HepG2 (cell line): ENCODE measurements around the gene GTF2F2. TPM values are rescaled to one million over a fixed set of nuclear protein-coding genes. Genes with fewer than 3 reads are reported as not detected.

ENCODE experiments used
- ATAC-seq: fragments of 200-7000 bp; cut with Tn5 transposase; 3 replicates; pipeline ENCODE4 v1.9.1; 2020; ENCODE audit warnings: mild to moderate bottlenecking, moderate library complexity
- BruUV-seq: library from RNA; stranded (reverse); fragments of 400-500 nt; replicated peaks from 2 replicates; lab custom pipeline; 2021; lab: Mats Ljungman, UMichigan
- CTCF ChIA-PET: fragments of 300-600 bp; formaldehyde crosslinking; extraction: SDS; loops from one replicate; lab custom pipeline; 2021; ENCODE audit warnings: low total read pairs, inconsistent platforms, low intra/inter-chr PET ratio; lab: Yijun Ruan, JAX
- POLR2A ChIA-PET: fragments of 350-600 bp; sonication (Branson Sonifier 250); formaldehyde crosslinking; loops from one replicate; lab custom pipeline; 2020; ENCODE audit warnings: antibody characterized with exemption, inconsistent platforms; lab: Yijun Ruan, JAX
- DNase-seq: peaks from one replicate; pipeline ENCODE4 v3.0.0-alpha.2; 2015; ENCODE audit warnings: low spot score
- FAIRE-seq: peaks from 3 replicates; lab custom pipeline; 2011; peaks lifted over from hg19 to GRCh38; lab: Jason Lieb, UNC
- H2AFZ ChIP-seq: one replicate; pipeline ENCODE4 v1.6.1; 2011; ENCODE audit warnings: low read length, inconsistent platforms
- H3K27ac ChIP-seq: fragments of 300-600 bp; 3 replicates; pipeline ENCODE4 v1.8.0; 2011; ENCODE audit warnings: mixed run types, mild to moderate bottlenecking, mixed read lengths, low read length, inconsistent platforms; ENCODE audit not compliant: insufficient read depth; ENCODE audit errors: extremely low read length
- H3K27me3 ChIP-seq, 2 experiments: fragments of 200-600 bp in 1 of 2; 2 replicates in 1 of 2; 3 replicates in 1 of 2; pipeline versions ENCODE4 v1.6.0 to v1.8.0; 2011; ENCODE audit warnings: low read length in 2 of 2, mild to moderate bottlenecking in 2 of 2, moderate library complexity in 2 of 2, inconsistent platforms in 1 of 2; ENCODE audit not compliant: insufficient read depth in 2 of 2, control insufficient read depth in 1 of 2
- H3K36me3 ChIP-seq, 2 experiments: fragments of 200-600 bp in 1 of 2; replicated peaks in 1 of 2; 2 replicates in 1 of 2; 3 replicates in 1 of 2; pipeline versions ENCODE4 v1.5.1 to v1.8.0; 2011; ENCODE audit warnings: low read length in 2 of 2, inconsistent platforms in 1 of 2; ENCODE audit not compliant: insufficient read depth in 2 of 2, control insufficient read depth in 1 of 2
- H3K4me1 ChIP-seq: 2 replicates; pipeline ENCODE4 v1.5.1; 2012; ENCODE audit warnings: low read length, inconsistent platforms; ENCODE audit not compliant: insufficient read depth
- H3K4me2 ChIP-seq: 2 replicates; pipeline ENCODE4 v1.6.0; 2011; ENCODE audit warnings: low read depth, low read length, inconsistent platforms
- H3K4me3 ChIP-seq, 3 experiments: fragments of 200-600 bp in 1 of 3; sonication (generic), shearing (Covaris generic) in 1 of 3; replicated peaks in 1 of 3; 2 replicates each; pipeline ENCODE4 v1.5.1; 2011 to 2016; ENCODE audit warnings: low read length in 3 of 3, inconsistent platforms in 2 of 3, low read depth in 2 of 3, mild to moderate bottlenecking in 2 of 3, control low read depth in 1 of 3, mixed read lengths in 1 of 3; ENCODE audit not compliant: insufficient read depth in 1 of 3
- H3K79me2 ChIP-seq: one replicate; pipeline ENCODE4 v1.6.1; 2011; ENCODE audit warnings: low read length, inconsistent platforms; ENCODE audit not compliant: insufficient read depth
- H3K9ac ChIP-seq: 2 replicates; pipeline ENCODE4 v1.6.0; 2011; ENCODE audit warnings: mild to moderate bottlenecking, low read depth, low read length, inconsistent platforms; ENCODE audit not compliant: insufficient read depth
- H3K9me3 ChIP-seq: 2 replicates; pipeline ENCODE4 v1.5.1; 2012; ENCODE audit warnings: mild to moderate bottlenecking, low read length
- H4K20me1 ChIP-seq: 2 replicates; pipeline ENCODE4 v1.6.0; 2011; ENCODE audit warnings: inconsistent platforms, mild to moderate bottlenecking, low read length, moderate library complexity; ENCODE audit not compliant: insufficient read depth
- EED ChIP-seq: sonication (generic); formaldehyde crosslinking; IDR thresholded peaks from 2 replicates; pipeline ENCODE4 v1.5.0; 2020; ENCODE audit warnings: mild to moderate bottlenecking, missing genetic modification reagents
- RAD21 ChIP-seq: fragments of 450-650 bp; formaldehyde crosslinking; IDR thresholded peaks from 2 replicates; pipeline ENCODE4 v1.5.0; 2020; ENCODE audit warnings: mild to moderate bottlenecking
- RARG ChIP-seq: sonication (generic); formaldehyde crosslinking; IDR thresholded peaks from 2 replicates; pipeline ENCODE4 v1.4.0; 2020; ENCODE audit warnings: low read depth, mild to moderate bottlenecking, missing genetic modification reagents
- SAP130 ChIP-seq: IDR thresholded peaks from 2 replicates; pipeline ENCODE4 v1.6.1; 2016; ENCODE audit warnings: low read depth
- SRSF4 ChIP-seq: fragments of 200-400 bp; formaldehyde crosslinking; IDR thresholded peaks from one replicate; pipeline ENCODE4 v1.6.1; 2018; ENCODE audit warnings: mild to moderate bottlenecking, low read depth, low read length, moderate library complexity; ENCODE audit not compliant: poor library complexity, severe bottlenecking
- ZNF225 ChIP-seq: sonication (generic); formaldehyde crosslinking; IDR thresholded peaks from 2 replicates; pipeline ENCODE4 v1.4.0; 2020; ENCODE audit warnings: mild to moderate bottlenecking, missing genetic modification reagents
- ZNF251 ChIP-seq: sonication (generic); formaldehyde crosslinking; IDR thresholded peaks from 2 replicates; pipeline ENCODE4 v1.9.0; 2021; ENCODE audit warnings: mild to moderate bottlenecking, missing genetic modification reagents
- ZNF615 ChIP-seq: sonication (generic); formaldehyde crosslinking; IDR thresholded peaks from 2 replicates; pipeline ENCODE4 v1.5.0; 2020; ENCODE audit warnings: mild to moderate bottlenecking, missing genetic modification reagents, borderline replicate concordance
- ZNF768 ChIP-seq: sonication (generic); formaldehyde crosslinking; IDR thresholded peaks from 2 replicates; pipeline ENCODE4 v1.4.0; 2020; ENCODE audit warnings: missing genetic modification reagents
- ZNF816 ChIP-seq: sonication (generic); formaldehyde crosslinking; IDR thresholded peaks from 2 replicates; pipeline ENCODE4 v1.8.0; 2022; ENCODE audit warnings: missing genetic modification reagents, mild to moderate bottlenecking, borderline replicate concordance
- WGBS: methylation state at CpG from one replicate; pipeline ENCODE4 v1.1.6; 2017; ENCODE audit warnings: low lambda C conversion rate; 5-methylcytosine and 5-hydroxymethylcytosine counted together
- in situ Hi-C: cut with HindIII; loops from 2 replicates; pipeline ENCODE4 v1.10.0; 2017; ENCODE audit warnings: low pct_unique_long_range_greater_than_20kb; ENCODE audit not compliant: extremely low pct_ligation_motif_present
- intact Hi-C: fragments of 100-400 bp; cut with micrococcal nuclease; formaldehyde crosslinking; loops from one replicate; pipeline ENCODE4 v1.10.0; 2022; ENCODE audit not compliant: unreplicated experiment
- polyA plus RNA-seq, 8 experiments: library from polyadenylated mRNA; depleted of rRNA in 3 of 8; stranded (reverse) in 7 of 8; unstranded in 1 of 8; fragments of >200 nt; fragmentation: Illumina TruSeq in 4 of 8; extraction: Trizol in 4 of 8; gene quantifications; 2 replicates each; pipeline versions ENCODE4 v1.2.1 to v1.2.3, GENCODE V29; 2011 to 2016; ENCODE audit warnings: low read depth in 4 of 8, missing spikeins in 1 of 8, mixed read lengths in 1 of 8; ENCODE audit not compliant: insufficient read depth in 1 of 8
- total RNA-seq, 5 experiments: library from RNA; depleted of rRNA; stranded (reverse); fragments of >200 nt; fragmentation: Illumina TruSeq; extraction: Trizol; gene quantifications; 2 replicates each; pipeline ENCODE4 v1.2.3, GENCODE V29; 2016; ENCODE audit warnings: low read depth in 1 of 5
- TF ChIP-seq, protein P1 (sequence below): sonication (generic); formaldehyde crosslinking; IDR thresholded peaks from 2 replicates; pipeline ENCODE4 v1.5.1; 2020; ENCODE audit warnings: missing genetic modification reagents, mild to moderate bottlenecking, borderline replicate concordance
- TF ChIP-seq, protein P2 (sequence below): sonication (generic); formaldehyde crosslinking; IDR thresholded peaks from 2 replicates; pipeline ENCODE4 v1.4.0; 2020; ENCODE audit warnings: missing genetic modification reagents, borderline replicate concordance
- TF ChIP-seq, protein P3 (sequence below): sonication (generic); formaldehyde crosslinking; IDR thresholded peaks from 2 replicates; pipeline ENCODE4 v1.4.0; 2020; ENCODE audit warnings: missing genetic modification reagents, mild to moderate bottlenecking, borderline replicate concordance
- TF ChIP-seq, protein P4 (sequence below): sonication (generic); formaldehyde crosslinking; IDR thresholded peaks from 2 replicates; pipeline ENCODE4 v1.4.0; 2020; ENCODE audit warnings: missing genetic modification reagents

GTF2F2 gene
- total and polyA plus RNA-seq, 2 of the 13 experiments (the other 11 are each of a cell fraction or from before 2014, with no cell fraction given), result 10.6 to 32.8 TPM

DNA sequence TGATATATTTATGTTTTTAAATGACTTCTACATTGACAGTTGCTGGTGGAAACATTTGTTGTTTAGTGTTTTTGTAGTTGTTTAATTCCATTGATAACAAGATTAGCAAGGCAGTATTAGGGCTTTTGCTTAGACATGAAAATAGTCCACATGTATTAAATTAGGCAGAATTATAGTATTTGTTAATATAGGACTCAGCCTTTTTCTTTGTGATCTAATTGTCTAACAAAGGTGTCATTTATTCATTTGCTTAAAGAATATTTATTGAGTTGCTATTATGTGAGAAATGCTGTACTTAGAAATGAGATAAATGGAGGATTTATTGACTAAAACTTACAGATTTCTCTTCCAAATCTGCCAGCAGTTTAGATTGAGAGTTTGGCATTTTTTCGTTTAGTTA is 122.2 kb downstream of the GTF2F2 start:
- intact Hi-C loops (no loop called here), in situ Hi-C loops (no loop called here)
- ATAC-seq (no peak), DNase-seq (no peak), FAIRE-seq (no peak)
- BruUV-seq, result no TSS peak
- Histone ChIP-seq H3K4me2 (no peak overlapping the region), H3K4me3 (no peak overlapping the region), H3K36me3 (no peaks in the 10 kb centered on the region; a peak in 1 of 5 replicates), H3K27me3 (no peaks in the 10 kb centered on the region), H3K79me2 (no peaks in the 10 kb centered on the region), H4K20me1 (no peaks in the 10 kb centered on the region), H3K9me3 (no peaks in the 10 kb centered on the region), H2AFZ (no peak overlapping the region), H3K27ac (no peak overlapping the region), H3K4me1 (no peaks in the 10 kb centered on the region), H3K9ac (no peak overlapping the region)
- CTCF ChIA-PET, result no interaction called here
- POLR2A ChIA-PET, result interaction anchor here (0.6 kb wide), 1 partner anchor 35 kb away, joined by 3 read pairs; no protein-coding TSS in a partner anchor
- 91% methylated on average over 1 of the region's 1 CpG for WGBS
- no peak for TF ChIP-seq ZNF768 (CRISPR knock-in tag)
- TF ChIP-seq, protein P1, sequence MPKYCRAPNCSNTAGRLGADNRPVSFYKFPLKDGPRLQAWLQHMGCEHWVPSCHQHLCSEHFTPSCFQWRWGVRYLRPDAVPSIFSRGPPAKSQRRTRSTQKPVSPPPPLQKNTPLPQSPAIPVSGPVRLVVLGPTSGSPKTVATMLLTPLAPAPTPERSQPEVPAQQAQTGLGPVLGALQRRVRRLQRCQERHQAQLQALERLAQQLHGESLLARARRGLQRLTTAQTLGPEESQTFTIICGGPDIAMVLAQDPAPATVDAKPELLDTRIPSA (CRISPR knock-in tag), result no peak
- no peak for TF ChIP-seq SAP130 (CRISPR knock-in tag)
- TF ChIP-seq RAD21 (CRISPR knock-in tag), result no peak
- no peak for TF ChIP-seq ZNF251 (CRISPR knock-in tag)
- TF ChIP-seq, protein P2, sequence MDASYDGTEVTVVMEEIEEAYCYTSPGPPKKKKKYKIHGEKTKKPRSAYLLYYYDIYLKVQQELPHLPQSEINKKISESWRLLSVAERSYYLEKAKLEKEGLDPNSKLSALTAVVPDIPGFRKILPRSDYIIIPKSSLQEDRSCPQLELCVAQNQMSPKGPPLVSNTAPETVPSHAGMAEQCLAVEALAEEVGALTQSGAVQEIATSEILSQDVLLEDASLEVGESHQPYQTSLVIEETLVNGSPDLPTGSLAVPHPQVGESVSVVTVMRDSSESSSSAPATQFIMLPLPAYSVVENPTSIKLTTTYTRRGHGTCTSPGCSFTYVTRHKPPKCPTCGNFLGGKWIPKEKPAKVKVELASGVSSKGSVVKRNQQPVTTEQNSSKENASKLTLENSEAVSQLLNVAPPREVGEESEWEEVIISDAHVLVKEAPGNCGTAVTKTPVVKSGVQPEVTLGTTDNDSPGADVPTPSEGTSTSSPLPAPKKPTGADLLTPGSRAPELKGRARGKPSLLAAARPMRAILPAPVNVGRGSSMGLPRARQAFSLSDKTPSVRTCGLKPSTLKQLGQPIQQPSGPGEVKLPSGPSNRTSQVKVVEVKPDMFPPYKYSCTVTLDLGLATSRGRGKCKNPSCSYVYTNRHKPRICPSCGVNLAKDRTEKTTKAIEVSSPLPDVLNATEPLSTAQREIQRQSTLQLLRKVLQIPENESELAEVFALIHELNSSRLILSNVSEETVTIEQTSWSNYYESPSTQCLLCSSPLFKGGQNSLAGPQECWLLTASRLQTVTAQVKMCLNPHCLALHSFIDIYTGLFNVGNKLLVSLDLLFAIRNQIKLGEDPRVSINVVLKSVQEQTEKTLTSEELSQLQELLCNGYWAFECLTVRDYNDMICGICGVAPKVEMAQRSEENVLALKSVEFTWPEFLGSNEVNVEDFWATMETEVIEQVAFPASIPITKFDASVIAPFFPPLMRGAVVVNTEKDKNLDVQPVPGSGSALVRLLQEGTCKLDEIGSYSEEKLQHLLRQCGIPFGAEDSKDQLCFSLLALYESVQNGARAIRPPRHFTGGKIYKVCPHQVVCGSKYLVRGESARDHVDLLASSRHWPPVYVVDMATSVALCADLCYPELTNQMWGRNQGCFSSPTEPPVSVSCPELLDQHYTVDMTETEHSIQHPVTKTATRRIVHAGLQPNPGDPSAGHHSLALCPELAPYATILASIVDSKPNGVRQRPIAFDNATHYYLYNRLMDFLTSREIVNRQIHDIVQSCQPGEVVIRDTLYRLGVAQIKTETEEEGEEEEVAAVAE (CRISPR knock-in tag), result no peak
- TF ChIP-seq, protein P3, sequence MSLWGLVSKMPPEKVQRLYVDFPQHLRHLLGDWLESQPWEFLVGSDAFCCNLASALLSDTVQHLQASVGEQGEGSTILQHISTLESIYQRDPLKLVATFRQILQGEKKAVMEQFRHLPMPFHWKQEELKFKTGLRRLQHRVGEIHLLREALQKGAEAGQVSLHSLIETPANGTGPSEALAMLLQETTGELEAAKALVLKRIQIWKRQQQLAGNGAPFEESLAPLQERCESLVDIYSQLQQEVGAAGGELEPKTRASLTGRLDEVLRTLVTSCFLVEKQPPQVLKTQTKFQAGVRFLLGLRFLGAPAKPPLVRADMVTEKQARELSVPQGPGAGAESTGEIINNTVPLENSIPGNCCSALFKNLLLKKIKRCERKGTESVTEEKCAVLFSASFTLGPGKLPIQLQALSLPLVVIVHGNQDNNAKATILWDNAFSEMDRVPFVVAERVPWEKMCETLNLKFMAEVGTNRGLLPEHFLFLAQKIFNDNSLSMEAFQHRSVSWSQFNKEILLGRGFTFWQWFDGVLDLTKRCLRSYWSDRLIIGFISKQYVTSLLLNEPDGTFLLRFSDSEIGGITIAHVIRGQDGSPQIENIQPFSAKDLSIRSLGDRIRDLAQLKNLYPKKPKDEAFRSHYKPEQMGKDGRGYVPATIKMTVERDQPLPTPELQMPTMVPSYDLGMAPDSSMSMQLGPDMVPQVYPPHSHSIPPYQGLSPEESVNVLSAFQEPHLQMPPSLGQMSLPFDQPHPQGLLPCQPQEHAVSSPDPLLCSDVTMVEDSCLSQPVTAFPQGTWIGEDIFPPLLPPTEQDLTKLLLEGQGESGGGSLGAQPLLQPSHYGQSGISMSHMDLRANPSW (CRISPR knock-in tag), result no peak
- no peak for TF ChIP-seq ZNF816 (CRISPR knock-in tag)
- TF ChIP-seq ZNF225, result no peak
- TF ChIP-seq, protein P4, sequence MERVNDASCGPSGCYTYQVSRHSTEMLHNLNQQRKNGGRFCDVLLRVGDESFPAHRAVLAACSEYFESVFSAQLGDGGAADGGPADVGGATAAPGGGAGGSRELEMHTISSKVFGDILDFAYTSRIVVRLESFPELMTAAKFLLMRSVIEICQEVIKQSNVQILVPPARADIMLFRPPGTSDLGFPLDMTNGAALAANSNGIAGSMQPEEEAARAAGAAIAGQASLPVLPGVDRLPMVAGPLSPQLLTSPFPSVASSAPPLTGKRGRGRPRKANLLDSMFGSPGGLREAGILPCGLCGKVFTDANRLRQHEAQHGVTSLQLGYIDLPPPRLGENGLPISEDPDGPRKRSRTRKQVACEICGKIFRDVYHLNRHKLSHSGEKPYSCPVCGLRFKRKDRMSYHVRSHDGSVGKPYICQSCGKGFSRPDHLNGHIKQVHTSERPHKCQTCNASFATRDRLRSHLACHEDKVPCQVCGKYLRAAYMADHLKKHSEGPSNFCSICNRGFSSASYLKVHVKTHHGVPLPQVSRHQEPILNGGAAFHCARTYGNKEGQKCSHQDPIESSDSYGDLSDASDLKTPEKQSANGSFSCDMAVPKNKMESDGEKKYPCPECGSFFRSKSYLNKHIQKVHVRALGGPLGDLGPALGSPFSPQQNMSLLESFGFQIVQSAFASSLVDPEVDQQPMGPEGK (CRISPR knock-in tag), result no peak
- no peak for TF ChIP-seq SRSF4
- no peak for TF ChIP-seq ZNF615 (CRISPR knock-in tag)
- TF ChIP-seq EED (CRISPR knock-in tag), result no peak
- no peak for TF ChIP-seq RARG
